HG02678 (cell line): ENCODE results near the gene DNAJC5G.

ENCODE experiments used
- ATAC-seq: cut with Tn5 transposase; IDR thresholded peaks from one replicate; pipeline ENCODE4 v1.9.1; 2021; ENCODE audit warnings: mild to moderate bottlenecking, moderate library complexity; ENCODE audit not compliant: unreplicated experiment

Gene DNAJC5G, protein sequence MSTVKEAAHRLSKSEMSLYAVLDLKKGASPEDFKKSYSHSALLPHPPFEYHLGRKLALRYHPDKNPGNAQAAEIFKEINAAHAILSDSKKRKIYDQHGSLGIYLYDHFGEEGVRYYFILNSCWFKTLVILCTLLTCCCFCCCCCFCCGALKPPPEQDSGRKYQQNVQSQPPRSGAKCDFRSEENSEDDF

DNA sequence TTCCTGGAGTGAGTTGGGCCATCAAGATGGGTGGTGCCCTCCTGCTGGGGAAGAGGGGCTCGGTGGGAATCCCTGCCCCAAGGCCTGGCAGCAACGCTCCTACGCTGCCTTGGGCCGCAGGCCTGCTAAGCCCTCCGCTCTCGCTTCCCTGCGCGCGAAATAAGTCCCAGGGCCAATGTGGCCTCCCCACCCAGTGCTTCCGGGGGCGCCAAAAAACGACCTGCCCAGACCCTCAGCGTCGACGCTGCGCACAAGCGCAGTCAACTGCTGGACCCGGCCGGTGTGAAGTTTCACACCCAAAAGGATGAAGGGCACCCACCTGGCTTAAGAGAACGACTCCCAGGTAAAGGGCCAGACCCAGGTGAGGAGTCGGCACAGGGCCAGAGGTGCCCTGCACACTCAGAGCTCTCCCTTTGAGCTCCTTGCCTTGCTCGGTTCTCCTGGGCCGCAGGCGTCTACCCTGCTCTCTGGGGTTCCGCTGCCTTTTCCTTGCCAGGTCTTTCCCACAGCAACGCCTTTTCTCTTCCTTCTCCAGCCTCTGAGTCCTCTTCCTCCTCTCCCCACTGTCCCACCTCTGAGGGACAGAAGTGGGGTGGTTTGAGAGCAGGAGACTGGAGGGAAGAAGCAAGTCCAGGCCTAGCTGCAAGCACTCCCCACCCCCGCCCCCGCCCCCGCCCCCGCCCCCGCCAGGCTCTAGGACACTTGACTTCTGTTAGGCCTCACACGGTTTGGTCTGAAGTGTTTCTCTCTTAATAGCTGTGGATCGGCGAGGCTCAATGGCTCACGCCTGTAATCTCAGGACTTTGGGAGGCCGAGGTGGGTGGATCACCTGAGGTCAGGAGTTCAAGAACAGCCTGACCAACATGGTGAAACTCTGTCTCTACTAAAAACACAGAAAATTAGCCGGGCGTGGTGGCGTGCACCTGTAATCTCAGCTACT is at the start of gene DNAJC5G:
DNAJC5G (plus strand) TSS at position 223 of the 940 bp plus-strand sequence. CDS start 1,296 bp downstream, outside the sequence.
- ATAC-seq: no peak

DNA sequence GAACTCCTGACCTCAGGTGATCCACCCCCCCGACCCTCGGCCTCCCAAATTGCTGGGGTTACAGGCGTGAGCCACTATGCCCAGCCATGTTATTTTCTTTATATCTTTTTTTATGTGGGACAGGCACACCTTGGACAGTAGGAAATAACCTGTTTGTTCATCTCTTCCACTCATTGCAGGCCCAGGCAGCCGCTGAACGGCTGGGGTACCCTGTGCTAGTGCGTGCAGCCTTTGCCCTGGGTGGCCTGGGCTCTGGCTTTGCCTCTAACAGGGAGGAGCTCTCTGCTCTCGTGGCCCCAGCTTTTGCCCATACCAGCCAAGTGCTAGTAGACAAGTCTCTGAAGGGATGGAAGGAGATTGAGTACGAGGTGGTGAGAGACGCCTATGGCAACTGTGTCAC is 49.7 kb upstream of the DNAJC5G start:
- no peak for ATAC-seq

DNA sequence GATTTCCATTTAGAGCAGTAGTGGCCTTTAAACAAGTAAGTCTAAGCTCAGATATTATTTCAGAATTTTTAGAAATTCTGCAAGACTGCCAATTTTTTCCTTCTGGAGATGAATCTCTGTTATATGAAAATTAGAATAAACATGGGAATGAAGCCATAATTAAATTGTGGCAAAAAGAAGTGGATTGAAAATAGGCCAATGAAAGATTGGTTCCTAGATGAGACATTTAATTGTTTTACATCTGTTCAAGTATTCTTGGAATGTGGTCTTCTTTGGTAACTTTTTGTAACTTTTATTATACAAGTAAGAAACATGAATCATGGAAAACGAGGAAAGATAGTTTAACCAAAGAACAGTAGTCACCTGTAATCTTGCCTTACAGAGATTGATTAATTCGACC is 47.7 kb upstream of the DNAJC5G start:
- ATAC-seq: no peak

DNA sequence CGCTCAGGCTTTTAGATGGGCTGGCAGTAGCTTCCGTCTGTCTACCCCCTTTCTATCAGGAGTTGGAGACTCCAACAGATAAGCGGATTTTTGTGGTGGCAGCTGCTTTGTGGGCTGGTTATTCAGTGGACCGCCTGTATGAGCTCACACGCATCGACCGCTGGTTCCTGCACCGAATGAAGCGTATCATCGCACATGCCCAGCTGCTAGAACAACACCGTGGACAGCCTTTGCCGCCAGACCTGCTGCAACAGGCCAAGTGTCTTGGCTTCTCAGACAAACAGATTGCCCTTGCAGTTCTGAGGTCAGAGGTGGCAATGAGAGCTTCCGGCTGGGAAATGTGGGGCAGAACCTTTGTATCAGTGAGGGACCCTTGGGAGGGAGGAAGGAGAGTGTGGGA is 43.3 kb upstream of the DNAJC5G start:
- ATAC-seq: no peak

DNA sequence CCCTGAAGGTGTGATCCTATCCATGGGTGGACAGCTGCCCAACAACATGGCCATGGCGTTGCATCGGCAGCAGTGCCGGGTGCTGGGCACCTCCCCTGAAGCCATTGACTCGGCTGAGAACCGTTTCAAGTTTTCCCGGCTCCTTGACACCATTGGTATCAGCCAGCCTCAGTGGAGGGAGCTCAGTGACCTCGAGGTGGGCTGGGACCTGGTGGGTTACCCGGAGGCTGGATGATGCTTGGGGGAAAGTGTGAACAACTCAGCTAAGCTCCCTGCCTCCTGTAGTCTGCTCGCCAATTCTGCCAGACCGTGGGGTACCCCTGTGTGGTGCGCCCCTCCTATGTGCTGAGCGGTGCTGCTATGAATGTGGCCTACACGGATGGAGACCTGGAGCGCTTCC is 41.9 kb upstream of the DNAJC5G start:
- ATAC-seq: no peak

DNA sequence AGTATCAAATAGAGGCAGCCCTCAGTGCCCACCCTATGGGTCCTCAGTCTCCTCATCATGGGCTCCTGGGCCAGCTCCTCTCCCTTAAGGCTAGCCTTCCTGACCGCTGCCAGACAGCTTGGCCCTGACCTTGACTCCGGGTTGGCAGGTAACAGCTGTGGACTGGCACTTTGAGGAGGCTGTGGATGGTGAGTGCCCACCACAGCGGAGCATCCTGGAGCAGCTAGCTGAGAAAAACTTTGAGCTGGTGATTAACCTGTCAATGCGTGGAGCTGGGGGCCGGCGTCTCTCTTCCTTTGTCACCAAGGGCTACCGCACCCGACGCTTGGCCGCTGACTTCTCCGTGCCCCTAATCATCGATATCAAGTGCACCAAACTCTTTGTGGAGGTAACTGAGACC is 39.1 kb upstream of the DNAJC5G start:
- no peak for ATAC-seq

DNA sequence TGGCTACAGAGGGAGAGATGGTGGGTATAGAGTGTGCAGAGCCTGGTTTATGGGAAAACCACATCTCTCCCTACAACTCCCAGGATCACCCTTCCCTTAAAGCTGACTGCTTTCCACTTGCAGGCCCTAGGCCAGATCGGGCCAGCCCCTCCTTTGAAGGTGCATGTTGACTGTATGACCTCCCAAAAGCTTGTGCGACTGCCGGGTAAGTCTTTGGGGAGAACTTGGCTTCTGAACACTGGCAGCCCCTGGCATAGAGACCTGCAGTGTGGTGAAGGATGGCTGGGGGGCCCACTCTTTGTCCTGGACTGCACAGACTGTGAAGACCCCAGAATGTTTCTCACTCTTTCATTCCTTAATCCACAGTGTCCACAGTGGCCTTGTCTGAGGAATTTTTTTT is 38.6 kb upstream of the DNAJC5G start:
- no peak for ATAC-seq

DNA sequence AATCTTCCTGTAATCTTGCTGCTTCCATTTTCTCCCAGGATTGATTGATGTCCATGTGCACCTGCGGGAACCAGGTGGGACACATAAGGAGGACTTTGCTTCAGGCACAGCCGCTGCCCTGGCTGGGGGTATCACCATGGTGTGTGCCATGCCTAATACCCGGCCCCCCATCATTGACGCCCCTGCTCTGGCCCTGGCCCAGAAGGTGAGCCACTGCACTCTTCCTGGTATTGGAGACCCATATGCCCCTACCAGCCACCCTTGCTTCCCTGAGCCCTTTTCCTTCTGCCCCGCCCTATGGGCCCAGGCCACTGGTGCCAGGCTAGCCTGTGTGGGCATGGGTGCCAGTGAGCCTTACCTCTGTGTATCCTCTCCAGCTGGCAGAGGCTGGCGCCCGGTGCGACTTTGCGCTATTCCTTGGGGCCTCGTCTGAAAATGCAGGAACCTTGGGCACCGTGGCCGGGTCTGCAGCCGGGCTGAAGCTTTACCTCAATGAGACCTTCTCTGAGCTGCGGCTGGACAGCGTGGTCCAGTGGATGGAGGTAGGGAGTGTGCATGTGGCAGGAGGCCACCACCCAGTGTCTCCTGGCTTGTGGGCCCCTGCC is 37.8 kb upstream of the DNAJC5G start:
- ATAC-seq: no peak

DNA sequence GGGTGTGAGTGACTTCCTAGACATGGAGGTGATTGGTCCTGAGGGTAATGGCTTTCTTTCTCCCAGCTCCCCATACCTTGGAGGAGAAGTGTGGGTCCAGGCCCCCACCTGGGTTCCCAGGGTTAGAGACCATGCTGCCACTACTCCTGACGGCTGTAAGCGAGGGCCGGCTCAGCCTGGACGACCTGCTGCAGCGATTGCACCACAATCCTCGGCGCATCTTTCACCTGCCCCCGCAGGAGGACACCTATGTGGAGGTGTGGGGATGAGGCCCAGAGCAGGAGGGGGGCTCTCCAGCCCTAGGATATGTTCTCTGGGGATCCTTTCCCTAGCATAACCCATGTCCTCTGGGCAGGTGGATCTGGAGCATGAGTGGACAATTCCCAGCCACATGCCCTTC is 36.3 kb upstream of the DNAJC5G start:
- no peak for ATAC-seq

DNA sequence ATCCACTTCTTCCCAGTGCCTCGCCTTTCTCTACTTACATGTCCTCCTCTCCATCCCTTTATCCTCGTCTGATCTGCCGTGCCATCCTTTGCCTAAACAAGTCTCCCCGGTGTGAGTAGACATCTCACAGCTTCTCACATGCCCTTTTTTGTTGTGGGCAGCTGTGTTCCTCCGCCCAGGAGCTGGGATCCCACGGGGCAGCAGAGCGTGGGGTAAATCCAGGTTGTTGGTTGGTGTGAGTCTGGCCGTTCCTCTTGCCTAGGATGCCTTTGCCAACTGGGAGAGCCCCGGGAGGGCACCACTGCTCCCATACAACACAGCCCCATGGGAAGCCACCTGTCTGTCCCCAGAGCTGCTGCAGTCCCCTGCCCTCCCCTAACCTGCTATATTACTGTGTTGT is 34.8 kb upstream of the DNAJC5G start:
- no peak for ATAC-seq

DNA sequence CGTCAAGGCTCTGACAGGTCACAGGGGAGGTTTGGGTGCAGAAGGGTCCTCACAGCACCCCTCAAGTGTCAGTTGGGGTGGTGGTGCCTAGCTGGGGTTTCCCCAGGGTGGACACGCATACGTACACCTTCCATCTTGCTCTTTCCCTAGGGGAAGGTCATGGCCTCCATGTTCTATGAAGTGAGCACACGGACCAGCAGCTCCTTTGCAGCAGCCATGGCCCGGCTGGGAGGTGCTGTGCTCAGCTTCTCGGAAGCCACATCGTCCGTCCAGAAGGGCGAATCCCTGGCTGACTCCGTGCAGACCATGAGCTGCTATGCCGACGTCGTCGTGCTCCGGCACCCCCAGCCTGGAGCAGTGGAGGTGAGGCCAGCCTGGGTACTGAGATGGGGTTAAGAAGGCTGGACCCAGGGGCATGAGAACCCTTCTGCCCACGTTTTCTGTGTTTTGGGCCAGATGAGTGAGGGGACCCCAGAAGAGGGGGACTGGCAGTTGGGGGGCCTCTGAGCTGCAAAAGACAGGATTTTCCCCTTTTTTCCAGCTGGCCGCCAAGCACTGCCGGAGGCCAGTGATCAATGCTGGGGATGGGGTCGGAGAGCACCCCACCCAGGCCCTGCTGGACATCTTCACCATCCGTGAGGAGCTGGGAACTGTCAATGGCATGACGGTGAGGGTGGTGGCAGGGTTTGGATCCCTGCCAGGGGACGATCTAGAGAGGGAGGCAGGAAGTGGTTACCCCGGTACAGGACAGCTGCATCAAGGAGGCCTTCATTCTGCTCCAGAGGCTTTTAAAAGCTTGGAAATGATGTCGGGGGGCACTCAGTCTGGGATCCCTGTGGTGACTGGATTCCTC is 33.2 kb upstream of the DNAJC5G start:
- ATAC-seq: no peak

DNA sequence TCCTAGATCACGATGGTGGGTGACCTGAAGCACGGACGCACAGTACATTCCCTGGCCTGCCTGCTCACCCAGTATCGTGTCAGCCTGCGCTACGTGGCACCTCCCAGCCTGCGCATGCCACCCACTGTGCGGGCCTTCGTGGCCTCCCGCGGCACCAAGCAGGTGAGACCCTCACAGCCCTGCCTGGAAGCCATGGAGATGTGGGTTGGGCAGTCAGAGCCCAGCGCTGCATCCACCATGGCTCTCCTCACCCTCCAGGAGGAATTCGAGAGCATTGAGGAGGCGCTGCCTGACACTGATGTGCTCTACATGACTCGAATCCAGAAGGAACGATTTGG is 32.6 kb upstream of the DNAJC5G start:
- ATAC-seq: no peak

DNA sequence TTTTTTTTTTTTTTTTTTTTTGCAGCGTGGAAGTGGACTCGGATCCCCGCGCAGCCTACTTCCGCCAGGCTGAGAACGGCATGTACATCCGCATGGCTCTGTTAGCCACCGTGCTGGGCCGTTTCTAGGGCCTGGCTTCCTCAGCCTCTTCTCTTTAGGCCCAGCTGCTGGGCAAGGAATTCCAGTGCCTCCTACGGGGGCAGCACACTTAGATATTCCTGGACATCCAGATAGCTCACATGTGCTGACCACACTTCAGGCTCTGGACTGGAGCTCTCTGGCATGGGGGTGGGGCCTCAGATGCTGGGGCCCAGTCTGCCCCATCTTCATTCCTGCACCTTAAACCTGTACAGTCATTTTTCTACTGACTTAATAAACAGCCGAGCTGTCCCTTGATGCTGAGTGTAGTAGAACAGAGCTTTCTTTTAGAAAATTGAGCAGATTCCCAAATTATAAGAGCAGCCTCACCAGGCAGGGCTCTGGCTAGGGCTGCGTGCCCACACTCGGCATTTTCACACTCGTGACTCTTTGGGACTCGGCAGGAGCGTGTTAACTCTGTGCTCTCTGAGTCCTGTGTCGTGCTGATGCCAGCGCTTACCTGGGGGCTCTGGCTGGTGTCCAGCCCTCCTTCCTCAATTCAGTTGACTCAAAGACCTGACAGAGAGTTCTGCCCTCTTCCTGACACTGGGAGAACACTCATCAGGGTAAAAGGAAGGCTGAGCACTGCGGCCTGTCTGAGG is 31.7 kb upstream of the DNAJC5G start:
- ATAC-seq: no peak

DNA sequence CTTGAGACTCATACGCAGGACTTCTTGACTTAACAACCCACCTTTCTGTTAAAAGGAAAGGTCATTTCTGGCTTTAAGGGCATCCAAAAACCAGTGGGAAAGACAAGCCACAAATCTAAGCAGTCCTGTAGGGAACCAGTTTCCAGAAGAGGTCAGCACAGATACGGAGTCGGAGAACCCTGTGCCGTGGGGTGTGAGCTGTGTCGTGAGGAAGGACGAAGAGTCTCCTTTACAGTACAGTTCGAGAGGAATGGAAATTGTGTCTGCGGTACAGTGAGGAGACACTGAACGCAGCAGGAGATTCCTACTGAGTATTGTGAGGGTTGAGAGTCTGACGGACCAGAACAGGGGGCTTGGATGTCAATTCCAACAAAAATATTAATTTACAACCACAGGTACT is 30.1 kb upstream of the DNAJC5G start:
- ATAC-seq: no peak

DNA sequence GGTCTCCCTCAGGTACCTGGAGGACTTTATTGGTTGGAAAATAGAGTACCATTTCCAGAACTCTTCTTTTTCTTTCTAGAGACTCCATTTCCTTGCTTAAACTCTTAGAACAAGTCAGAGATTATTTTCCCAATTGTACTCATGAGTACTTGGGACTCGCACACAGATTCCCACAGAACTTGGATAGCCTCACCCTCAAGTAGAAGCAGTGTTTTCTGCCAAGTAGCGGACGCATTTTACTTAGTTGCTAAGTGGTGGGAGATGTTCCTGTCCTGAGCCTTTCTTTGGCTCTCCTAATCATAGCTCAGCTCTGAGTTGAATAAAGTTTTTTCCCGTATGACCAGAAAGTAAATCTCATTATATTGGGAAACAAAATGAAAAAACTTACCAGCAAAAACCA is 29.6 kb upstream of the DNAJC5G start:
- ATAC-seq: no peak

DNA sequence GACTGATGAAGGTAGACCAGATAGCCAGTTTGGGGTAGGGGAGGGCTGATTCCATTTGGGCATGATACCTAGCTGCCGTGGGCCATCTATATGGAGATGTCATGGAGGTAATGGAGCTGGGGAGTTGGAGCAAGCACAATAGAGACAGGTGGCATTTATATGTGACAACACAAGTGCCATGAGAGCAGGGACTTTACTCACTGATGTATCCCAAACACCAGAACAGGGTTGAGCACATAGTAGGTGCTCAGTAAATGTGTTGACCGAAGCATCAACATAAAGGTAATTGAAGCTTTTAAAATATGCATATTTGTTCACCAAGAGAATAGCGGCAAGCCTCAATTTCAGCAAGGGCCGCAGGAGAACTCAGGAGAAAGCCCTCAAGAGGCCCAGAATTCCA is 27.3 kb upstream of the DNAJC5G start:
- ATAC-seq: no peak

DNA sequence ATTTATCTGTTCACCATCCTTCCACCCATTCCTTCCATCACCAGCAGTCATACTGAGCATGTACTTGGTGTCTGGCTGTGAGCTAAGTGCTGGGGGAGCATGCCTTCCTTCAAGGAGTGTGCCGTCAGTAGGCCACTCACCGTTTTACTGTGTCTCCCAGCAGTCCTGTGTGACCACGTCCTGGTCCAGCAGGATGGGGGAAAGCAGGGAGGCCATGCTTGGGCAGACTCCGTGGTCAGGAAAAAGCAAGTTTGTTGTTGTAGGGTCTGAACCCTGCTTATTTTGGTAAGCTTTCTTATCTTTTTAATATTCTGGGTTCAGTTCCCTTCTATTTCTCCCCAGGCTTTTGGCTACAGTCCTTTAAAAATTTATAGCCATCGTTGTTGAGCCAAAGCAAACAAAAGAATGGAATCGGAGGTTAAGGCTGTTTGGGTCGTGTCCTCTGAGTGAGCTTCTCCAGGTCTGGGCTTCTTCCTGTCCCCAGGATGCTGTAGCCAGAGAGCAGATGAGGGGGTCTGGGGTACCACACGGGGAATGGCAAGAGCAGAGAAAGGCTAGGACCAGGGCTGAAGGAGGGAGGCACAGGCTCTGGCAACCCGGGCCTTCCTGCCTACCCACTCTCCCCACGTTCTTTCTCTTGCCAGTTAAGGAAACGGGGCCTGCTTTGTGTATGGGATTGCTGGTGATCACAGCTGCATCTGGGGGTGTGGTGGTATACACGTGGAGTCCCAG is 25.9 kb upstream of the DNAJC5G start:
- ATAC-seq: no peak

DNA sequence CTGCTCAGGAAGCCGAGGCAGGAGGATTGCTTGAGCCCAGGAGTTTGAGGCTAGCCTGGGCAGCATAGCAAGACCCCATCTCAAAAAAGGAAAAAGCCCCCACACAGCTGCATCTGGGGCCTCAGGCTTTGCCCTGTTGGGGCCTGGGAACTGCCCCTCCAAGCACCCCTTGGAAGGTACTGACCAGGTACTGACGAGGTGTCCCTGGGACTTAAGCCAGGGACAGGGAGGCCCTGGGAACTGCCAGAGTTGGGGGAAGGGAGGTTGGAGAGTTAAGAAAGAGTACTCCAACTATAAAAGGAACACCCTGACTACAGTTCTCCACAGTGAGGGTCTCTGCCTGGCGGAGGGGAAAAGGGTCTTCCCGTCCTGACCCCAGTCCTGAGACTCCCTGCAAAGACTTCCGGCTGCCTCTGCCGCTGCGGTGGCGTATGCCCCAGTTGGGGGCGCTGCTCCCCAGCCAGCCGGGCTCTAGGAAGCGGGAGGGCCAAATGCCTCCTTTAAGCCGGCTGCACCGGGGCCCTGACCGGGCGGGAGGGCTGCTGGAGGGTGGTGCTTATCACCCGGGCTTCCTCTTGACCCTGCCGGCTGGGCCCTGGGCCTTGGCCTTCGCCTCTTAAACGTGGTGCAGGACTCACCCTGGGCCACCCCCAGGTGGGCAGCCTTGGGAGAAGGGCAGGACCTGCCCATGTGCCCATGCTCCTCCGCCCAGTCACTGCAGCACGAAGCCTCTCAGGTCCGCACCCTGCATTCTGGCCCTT is 25.2 kb upstream of the DNAJC5G start:
- ATAC-seq: no peak
